ENCODE results near the gene NXPE1.

The NXPE1 gene

GRCh38 chr11:114501901-114502300 lies 57.8 kb downstream of the NXPE1 start:
- no peaks in the 10 kb centered on the region for H3K9me3 ChIP-seq
- no peak overlapping the region for H3K9ac ChIP-seq
- H3K27me3 ChIP-seq, result no peaks in the 10 kb centered on the region
- no peak overlapping the region for H3K27ac ChIP-seq
- no peaks in the 10 kb centered on the region for H3K4me1 ChIP-seq
- H4K20me1 ChIP-seq, result no peaks in the 10 kb centered on the region
- H3K4me2 ChIP-seq, result no peak overlapping the region
- no peak overlapping the region for H3K4me3 ChIP-seq
- no peaks in the 10 kb centered on the region for H3K36me3 ChIP-seq
- no peak for TF ChIP-seq Cebpa-rat (IDR thresholded peaks at IDR 0.05)

- Histone ChIP-seq H3K4me3 (no peak overlapping the region), H3K27me3 (no peaks in the 10 kb centered on the region), H3K27ac (no peak overlapping the region), H3K9me3 (no peaks in the 10 kb centered on the region), H3K4me1 (no peaks in the 10 kb centered on the region), H3K36me3 (no peaks in the 10 kb centered on the region), H3K9ac (no peak overlapping the region), H4K20me1 (no peaks in the 10 kb centered on the region), H3K4me2 (no peak overlapping the region)
- no peak for TF ChIP-seq Cebpa-rat (IDR thresholded peaks at IDR 0.05)
Measured at GRCh38 chr11:114499756-114500155, 59.9 kb downstream of the NXPE1 start.

- Histone ChIP-seq H3K4me2 (no peak overlapping the region), H3K9ac (no peak overlapping the region), H3K36me3 (no peaks in the 10 kb centered on the region), H3K4me1 (no peaks in the 10 kb centered on the region), H4K20me1 (no peaks in the 10 kb centered on the region), H3K27ac (no peak overlapping the region), H3K4me3 (no peak overlapping the region), H3K27me3 (no peaks in the 10 kb centered on the region), H3K9me3 (no peaks in the 10 kb centered on the region)
- no peak for TF ChIP-seq Cebpa-rat (IDR thresholded peaks at IDR 0.05)
Measured at GRCh38 chr11:114496915-114497314, 62.8 kb downstream of the NXPE1 start.

GRCh38 chr11:114483929-114484328 lies 75.8 kb downstream of the NXPE1 start:
- Histone ChIP-seq H3K27ac (no peak overlapping the region), H3K36me3 (no peaks in the 10 kb centered on the region), H3K4me3 (no peak overlapping the region), H3K9ac (no peak overlapping the region), H3K27me3 (no peaks in the 10 kb centered on the region), H4K20me1 (no peaks in the 10 kb centered on the region), H3K4me2 (no peak overlapping the region), H3K9me3 (no peaks in the 10 kb centered on the region), H3K4me1 (no peaks in the 10 kb centered on the region)
- TF ChIP-seq Cebpa-rat (IDR thresholded peaks at IDR 0.05), result no peak

GRCh38 chr11:114482114-114482513 lies 77.6 kb downstream of the NXPE1 start:
- Histone ChIP-seq H3K36me3 (no peaks in the 10 kb centered on the region), H3K4me1 (no peaks in the 10 kb centered on the region), H3K27me3 (no peaks in the 10 kb centered on the region), H3K9me3 (no peaks in the 10 kb centered on the region), H3K4me2 (no peak overlapping the region), H3K9ac (no peak overlapping the region), H3K4me3 (no peak overlapping the region), H4K20me1 (no peaks in the 10 kb centered on the region), H3K27ac (no peak overlapping the region)
- no peak for TF ChIP-seq Cebpa-rat (IDR thresholded peaks at IDR 0.05)

- no peak overlapping the region for H3K4me2 ChIP-seq
- no peak for TF ChIP-seq Cebpa-rat (IDR thresholded peaks at IDR 0.05)
- no peak overlapping the region for H3K9ac ChIP-seq
- no peaks in the 10 kb centered on the region for H3K9me3 ChIP-seq
- no peaks in the 10 kb centered on the region for H3K4me1 ChIP-seq
- H3K27me3 ChIP-seq, result no peaks in the 10 kb centered on the region
- H4K20me1 ChIP-seq, result no peaks in the 10 kb centered on the region
- H3K4me3 ChIP-seq, result no peak overlapping the region
- no peak overlapping the region for H3K27ac ChIP-seq
- no peaks in the 10 kb centered on the region for H3K36me3 ChIP-seq
Measured at GRCh38 chr11:114479331-114479730, 80.3 kb downstream of the NXPE1 start.

- no peak overlapping the region for H3K4me2 ChIP-seq
- H3K27me3 ChIP-seq, result no peaks in the 10 kb centered on the region
- H3K36me3 ChIP-seq, result no peaks in the 10 kb centered on the region
- TF ChIP-seq Cebpa-rat (IDR thresholded peaks at IDR 0.05), result no peak
- H3K9me3 ChIP-seq, result no peaks in the 10 kb centered on the region
- H3K9ac ChIP-seq, result no peak overlapping the region
- no peaks in the 10 kb centered on the region for H3K4me1 ChIP-seq
- H3K4me3 ChIP-seq, result no peak overlapping the region
- H3K27ac ChIP-seq, result no peak overlapping the region
- no peaks in the 10 kb centered on the region for H4K20me1 ChIP-seq
Measured at GRCh38 chr11:114478768-114479167, 80.9 kb downstream of the NXPE1 start.

GRCh38 chr11:114478001-114478410 lies 81.7 kb downstream of the NXPE1 start:
- H3K9me3 ChIP-seq, result no peaks in the 10 kb centered on the region
- H3K4me1 ChIP-seq, result no peaks in the 10 kb centered on the region
- H3K27ac ChIP-seq, result no peak overlapping the region
- no peak for TF ChIP-seq Cebpa-rat (IDR thresholded peaks at IDR 0.05)
- H4K20me1 ChIP-seq, result no peaks in the 10 kb centered on the region
- H3K4me2 ChIP-seq, result no peak overlapping the region
- H3K9ac ChIP-seq, result no peak overlapping the region
- no peak overlapping the region for H3K4me3 ChIP-seq
- H3K27me3 ChIP-seq, result no peaks in the 10 kb centered on the region
- H3K36me3 ChIP-seq, result no peaks in the 10 kb centered on the region

- Histone ChIP-seq H3K4me3 (no peak overlapping the region), H3K4me2 (no peak overlapping the region), H3K9me3 (no peaks in the 10 kb centered on the region), H3K9ac (no peak overlapping the region), H3K27ac (no peak overlapping the region), H3K27me3 (no peaks in the 10 kb centered on the region), H3K36me3 (no peaks in the 10 kb centered on the region), H4K20me1 (no peaks in the 10 kb centered on the region), H3K4me1 (no peaks in the 10 kb centered on the region)
- no peak for TF ChIP-seq Cebpa-rat (IDR thresholded peaks at IDR 0.05)
Measured at GRCh38 chr11:114472661-114473060, 87.0 kb downstream of the NXPE1 start.
